Mesodermal cell (in vitro differentiated cells): Measurements from ENCODE around the gene C19orf47. TPM values are rescaled to one million over a fixed set of nuclear protein-coding genes. Genes with fewer than 3 reads are reported as not detected.

Experiments
- H3K27ac ChIP-seq: 2 replicates; pipeline ENCODE4 v1.7.0; 2013; ENCODE audit warnings: mild to moderate bottlenecking, low read depth, low read length, moderate library complexity; ENCODE audit not compliant: severe bottlenecking
- H3K36me3 ChIP-seq: 2 replicates; pipeline ENCODE4 v1.7.1; 2013; ENCODE audit warnings: mild to moderate bottlenecking, low read length, moderate library complexity; ENCODE audit not compliant: control insufficient read depth, insufficient read depth
- H3K4me1 ChIP-seq: one replicate; pipeline ENCODE4 v1.7.1; 2013; ENCODE audit warnings: mild to moderate bottlenecking, low read length; ENCODE audit not compliant: insufficient read depth, control insufficient read depth, poor library complexity, severe bottlenecking
- H3K4me3 ChIP-seq: 2 replicates; pipeline ENCODE4 v1.7.0; 2013; ENCODE audit warnings: low read length, control low read depth, mild to moderate bottlenecking; ENCODE audit not compliant: insufficient read depth, poor library complexity, severe bottlenecking; ENCODE audit errors: extremely low read depth
- H3K9me3 ChIP-seq: 2 replicates; pipeline ENCODE4 v1.7.1; 2013; ENCODE audit warnings: mild to moderate bottlenecking, low read length, moderate library complexity; ENCODE audit not compliant: control insufficient read depth
- WGBS, 2 experiments: methylation state at CpG; one replicate each; pipeline ENCODE4 v1.1.5; 2013; ENCODE audit warnings: missing lambda C conversion rate in 2 of 2; ENCODE audit not compliant: insufficient coverage in 2 of 2; 5-methylcytosine and 5-hydroxymethylcytosine counted together
- polyA plus RNA-seq, 2 experiments: library from polyadenylated mRNA; stranded (reverse); fragments of 50-300 nt; gene quantifications; one replicate each; pipeline ENCODE4 v1.2.3, GENCODE V29; 2013

C19orf47 gene, protein sequence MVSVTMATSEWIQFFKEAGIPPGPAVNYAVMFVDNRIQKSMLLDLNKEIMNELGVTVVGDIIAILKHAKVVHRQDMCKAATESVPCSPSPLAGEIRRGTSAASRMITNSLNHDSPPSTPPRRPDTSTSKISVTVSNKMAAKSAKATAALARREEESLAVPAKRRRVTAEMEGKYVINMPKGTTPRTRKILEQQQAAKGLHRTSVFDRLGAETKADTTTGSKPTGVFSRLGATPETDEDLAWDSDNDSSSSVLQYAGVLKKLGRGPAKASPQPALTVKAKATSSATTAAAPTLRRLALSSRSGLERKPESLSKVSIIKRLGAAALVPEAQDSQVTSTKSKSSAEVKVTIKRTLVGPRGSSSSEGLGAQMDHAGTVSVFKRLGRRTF
- polyA plus RNA-seq (2013, experiment 1 of 2), result 11.8 TPM
- 10.3 TPM for polyA plus RNA-seq (2013, experiment 2 of 2)

DNA sequence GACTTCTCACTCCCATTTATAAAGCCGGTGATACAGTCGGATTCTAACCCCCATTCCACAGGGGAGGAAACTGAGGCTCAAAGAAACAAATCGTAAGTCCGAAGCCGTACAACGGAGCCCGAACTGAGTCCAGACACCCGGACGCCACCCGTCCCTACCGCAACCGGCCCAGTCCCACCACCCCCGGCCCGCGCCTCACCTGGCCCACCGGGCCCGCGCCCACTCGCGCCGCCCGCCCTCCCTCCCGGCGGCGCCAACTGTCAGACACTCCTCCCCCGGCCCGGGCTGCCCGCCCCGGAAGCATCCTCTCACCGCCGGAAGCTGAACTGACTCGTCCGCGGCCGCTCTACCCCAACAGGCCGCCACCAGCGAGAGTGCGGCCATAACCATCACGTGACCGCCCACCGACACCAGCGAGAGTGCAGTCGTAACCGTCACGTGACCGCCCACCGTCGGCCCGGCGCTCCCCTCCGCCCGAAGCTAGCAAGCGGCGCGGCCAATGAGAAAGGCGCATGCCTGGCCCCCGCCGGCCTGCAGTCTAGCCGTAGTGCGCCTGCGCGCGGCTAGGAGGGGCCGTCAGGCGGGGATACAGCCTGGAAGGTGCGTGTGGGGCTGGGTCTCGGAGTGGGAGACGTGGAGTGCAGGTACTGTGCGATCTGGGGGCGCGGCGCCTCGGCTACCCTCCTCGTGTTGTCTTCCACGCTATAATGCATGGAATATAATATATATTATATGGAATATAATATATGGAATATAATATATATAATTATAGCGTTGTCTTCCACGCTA lies at the start of gene C19orf47, which contains the start of gene PLD3:
C19orf47 (minus strand) TSS at position 273 of the 789 bp plus-strand sequence. CDS start 6,540 bp downstream, outside the sequence.
PLD3 (plus strand) TSS at position 571 of the 789 bp plus-strand sequence. CDS start 17,789 bp downstream, outside the sequence.
- 0% methylated on average over 41 to 55 of the region's 77 CpGs for WGBS, 2 experiments

DNA sequence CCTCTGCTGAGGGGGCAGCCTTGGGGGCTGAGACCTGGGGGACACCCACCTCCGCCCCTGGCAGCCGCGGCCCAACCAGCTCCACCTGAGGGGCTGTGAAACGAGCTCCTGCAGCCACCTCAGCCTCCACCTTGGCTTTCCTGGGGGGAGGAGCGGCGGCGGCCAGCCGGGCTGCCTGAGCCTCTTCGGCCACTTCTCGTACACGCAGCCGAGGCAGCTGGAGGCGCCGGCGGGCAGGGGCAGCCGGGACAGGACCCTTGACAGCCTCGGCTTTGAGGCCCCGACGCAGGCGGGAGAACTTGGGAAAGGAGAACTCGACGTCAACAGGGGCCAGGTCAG lies 49.3 kb upstream of the C19orf47 start:
- Histone ChIP-seq H3K4me1 (no peaks in the 10 kb centered on the region), H3K9me3 (no peaks in the 10 kb centered on the region), H3K4me3 (no peak overlapping the region), H3K36me3 (no peaks in the 10 kb centered on the region), H3K27ac (no peak overlapping the region)
- WGBS, 2 experiments, result 92 to 93% methylated on average over 16 to 18 of the region's 22 CpGs

More for the DNA sequence above, at the start of gene C19orf47, which contains the start of gene PLD3:
- no peaks in the 10 kb centered on the region for H3K4me1 ChIP-seq
- H3K4me3 ChIP-seq, result peak within 1 kb of the TSS; percentile 81
- H3K36me3 ChIP-seq, result peaks cover 6% of the 10 kb centered on the region
- no peaks in the 10 kb centered on the region for H3K9me3 ChIP-seq
- no peak within 1 kb of the TSS for H3K27ac ChIP-seq

DNA sequence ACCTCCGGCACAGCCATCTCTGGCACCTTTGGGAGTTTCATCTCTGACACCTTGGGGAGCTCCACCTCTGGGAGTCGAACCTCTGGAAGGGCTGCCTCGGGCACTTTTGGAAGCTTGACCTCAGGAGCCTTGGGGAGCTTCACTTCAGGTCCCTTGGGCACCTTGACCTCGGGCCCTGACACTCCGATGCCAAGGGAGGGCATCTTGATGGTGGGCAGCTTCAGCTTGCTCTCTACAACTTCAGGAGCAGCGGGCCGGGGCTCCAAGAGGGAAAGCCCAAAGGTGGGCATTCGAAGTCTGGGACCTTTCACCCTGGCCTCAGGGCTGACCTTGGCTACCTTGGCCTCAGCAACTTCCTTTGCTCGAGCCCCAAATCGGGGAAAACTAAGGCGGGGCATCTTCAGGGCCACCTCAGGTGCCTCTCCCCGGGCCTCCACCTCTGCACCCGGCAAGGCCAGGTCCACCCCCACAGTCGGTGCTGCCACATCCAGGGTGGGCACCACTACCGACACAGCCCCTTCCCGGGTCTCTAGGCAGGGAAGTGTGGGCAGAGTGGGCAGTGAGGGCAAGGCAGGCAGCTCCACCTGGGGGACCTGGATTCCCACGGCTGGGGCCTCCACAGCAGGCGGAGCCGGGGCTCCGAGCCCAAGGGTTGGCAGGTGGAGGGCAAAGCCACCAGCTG lies 48.8 kb upstream of the C19orf47 start:
- H3K9me3 ChIP-seq, result no peaks in the 10 kb centered on the region
- H3K4me3 ChIP-seq, result no peak overlapping the region
- H3K27ac ChIP-seq, result no peak overlapping the region
- H3K36me3 ChIP-seq, result no peaks in the 10 kb centered on the region
- 94% methylated on average over 17 to 18 of the region's 20 CpGs for WGBS, 2 experiments
- no peaks in the 10 kb centered on the region for H3K4me1 ChIP-seq

DNA sequence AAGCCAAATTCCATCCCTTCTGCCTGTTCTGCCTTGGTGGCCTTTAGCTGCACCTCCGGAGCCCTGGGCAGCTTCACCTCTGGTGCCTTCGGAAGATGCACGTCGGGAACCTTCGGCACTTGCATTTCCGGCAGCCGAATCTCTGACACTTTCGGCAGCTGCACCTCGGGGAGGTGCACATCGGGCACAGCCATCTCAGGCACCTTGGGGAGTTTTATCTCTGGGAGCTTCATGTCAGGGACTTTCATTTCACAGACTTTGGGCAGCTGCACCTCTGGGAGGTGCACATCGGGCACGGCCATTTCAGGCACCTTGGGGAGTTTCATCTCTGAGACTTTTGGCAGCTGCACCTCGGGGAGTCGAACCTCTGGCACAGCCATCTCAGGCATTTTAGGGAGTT lies 47.8 kb upstream of the C19orf47 start:
- Histone ChIP-seq H3K4me1 (no peaks in the 10 kb centered on the region), H3K4me3 (no peak overlapping the region), H3K27ac (no peak overlapping the region), H3K36me3 (no peaks in the 10 kb centered on the region), H3K9me3 (no peaks in the 10 kb centered on the region)
- WGBS, 2 experiments, result 93 to 94% methylated on average over 14 of the region's 14 CpGs

DNA sequence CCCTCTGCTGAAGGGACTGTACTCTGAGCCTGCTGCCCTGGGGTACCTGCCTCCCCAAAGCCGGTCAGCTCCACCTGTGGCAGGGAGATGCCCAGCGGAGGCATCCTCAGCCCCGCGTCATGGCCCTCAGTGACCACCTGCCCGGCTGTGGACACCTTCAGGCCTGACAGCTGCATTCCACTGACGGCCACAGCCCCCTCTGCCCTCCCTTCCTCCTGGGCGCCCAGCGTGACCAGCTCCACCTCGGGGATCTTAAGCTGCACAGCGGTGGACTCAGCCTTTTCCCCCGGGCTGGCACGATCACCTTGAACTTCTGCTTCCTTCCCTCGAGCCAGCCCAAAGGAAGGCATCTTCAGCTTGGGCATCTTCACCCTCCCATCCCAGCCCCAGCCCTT lies 46.6 kb upstream of the C19orf47 start:
- 86% methylated on average over 12 to 13 of the region's 13 CpGs for WGBS, 2 experiments
- Histone ChIP-seq H3K9me3 (no peaks in the 10 kb centered on the region), H3K36me3 (no peaks in the 10 kb centered on the region), H3K27ac (no peak overlapping the region), H3K4me1 (no peaks in the 10 kb centered on the region), H3K4me3 (no peak overlapping the region)

DNA sequence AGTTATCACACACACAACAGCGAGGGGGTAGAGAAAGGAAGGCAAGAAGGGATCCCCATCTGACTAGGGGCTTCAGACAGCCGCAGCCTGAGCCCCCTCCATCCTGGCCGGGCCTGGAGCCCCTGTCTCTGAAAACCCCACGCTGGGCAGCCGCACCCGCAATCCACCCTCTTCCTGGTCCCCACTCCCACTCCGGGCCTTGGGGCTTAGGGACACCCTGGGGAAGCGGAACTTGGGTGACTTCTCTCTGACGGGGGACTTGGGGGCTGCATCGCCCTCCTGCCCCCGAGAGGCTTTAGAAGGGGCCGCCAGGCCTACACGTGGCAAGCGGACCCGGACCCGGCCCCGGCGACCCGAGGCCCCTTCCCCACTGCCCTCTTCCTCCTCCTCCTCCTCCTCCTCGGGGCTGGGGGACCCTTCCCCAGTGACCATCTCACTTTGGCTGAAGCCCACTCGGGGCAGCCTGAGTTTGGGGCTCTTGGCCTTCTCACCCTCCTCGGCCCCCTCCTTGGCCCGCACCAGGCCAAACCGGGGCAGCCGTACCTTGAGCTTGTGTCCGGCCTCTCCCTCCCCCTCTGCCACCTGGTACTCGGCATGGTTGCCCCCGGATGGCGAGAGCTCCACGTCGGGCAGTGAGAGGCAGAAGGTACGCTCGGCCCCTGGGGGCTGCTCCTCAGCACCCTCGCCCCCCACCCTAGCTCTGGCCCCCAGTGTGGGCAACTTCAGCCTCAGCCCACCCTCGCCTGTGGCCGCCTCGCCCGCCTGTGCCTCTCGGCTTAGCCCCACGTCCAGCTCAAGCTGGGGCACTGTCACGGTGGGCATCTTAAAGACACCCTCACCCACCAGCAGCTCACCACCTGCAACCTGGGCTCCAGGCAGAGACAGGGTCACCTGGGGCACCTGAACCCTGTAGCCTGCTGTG lies 46.0 kb upstream of the C19orf47 start:
- WGBS, 2 experiments, result 87 to 94% methylated on average over 30 to 40 of the region's 41 CpGs
- Histone ChIP-seq H3K27ac (no peak overlapping the region), H3K4me1 (no peaks in the 10 kb centered on the region)

DNA sequence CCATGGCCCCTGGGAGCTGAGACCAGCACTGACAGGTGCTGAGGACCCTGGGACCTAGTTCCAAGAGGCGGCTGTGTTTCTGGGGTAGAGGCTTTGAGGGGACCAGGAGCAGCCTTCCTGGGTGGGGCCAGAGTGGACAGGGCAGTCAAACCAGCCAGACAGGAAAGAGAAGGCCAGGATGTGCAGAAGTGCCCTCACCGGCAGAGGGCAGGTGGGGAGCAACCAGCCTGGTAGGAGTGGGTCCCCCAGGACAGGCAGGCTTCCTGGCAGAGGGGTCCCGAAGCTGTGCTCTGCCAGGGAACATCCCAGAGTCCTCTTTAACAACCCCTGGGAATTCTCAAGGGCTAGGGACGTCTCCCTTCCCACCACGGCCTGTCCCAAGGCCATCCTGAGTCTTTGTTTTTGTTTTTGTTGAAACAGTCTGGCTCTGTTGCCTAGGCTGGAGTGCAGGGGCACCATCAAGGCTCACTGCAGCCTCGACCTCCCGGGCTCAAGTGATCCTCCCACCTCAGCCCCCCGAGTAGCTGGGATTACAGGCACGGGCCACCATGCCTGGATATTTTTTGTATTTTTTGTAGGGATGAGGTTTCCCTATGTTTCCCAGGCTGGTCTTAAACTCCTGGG lies 44.8 kb upstream of the C19orf47 start:
- H3K36me3 ChIP-seq, result no peaks in the 10 kb centered on the region
- 85 to 87% methylated on average over 7 to 8 of the region's 9 CpGs for WGBS, 2 experiments

More for the DNA sequence above, 46.0 kb upstream of the C19orf47 start:
- no peak overlapping the region for H3K4me3 ChIP-seq
- H3K9me3 ChIP-seq, result no peaks in the 10 kb centered on the region
- H3K36me3 ChIP-seq, result no peaks in the 10 kb centered on the region

DNA sequence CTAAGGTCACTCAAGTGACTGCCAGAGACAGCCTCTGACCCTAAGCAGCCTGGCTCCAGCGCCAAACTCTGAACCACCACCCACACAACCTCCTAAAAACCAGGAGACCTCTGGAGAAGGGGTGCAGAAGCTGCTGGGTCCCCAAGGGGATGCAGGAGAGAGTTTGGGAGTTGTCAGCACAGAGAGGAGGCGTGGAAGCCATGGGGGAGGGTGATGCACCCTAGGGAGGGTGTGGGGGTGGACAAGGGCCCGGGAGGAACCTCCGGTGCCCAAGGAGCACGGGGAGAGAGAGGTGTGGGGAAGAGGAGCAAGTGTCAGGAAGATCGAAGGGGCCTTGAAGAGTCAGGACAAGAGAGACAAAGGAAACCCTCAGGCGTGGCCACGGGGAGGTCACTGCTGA lies 43.9 kb upstream of the C19orf47 start:
- Histone ChIP-seq H3K27ac (no peak overlapping the region), H3K9me3 (no peaks in the 10 kb centered on the region), H3K4me3 (no peak overlapping the region), H3K36me3 (no peaks in the 10 kb centered on the region), H3K4me1 (no peaks in the 10 kb centered on the region)
- 82 to 90% methylated on average over 7 of the region's 8 CpGs for WGBS, 2 experiments

More for the DNA sequence above, 44.8 kb upstream of the C19orf47 start:
- Histone ChIP-seq H3K4me3 (no peak overlapping the region), H3K4me1 (no peaks in the 10 kb centered on the region), H3K27ac (no peak overlapping the region), H3K9me3 (no peaks in the 10 kb centered on the region)

DNA sequence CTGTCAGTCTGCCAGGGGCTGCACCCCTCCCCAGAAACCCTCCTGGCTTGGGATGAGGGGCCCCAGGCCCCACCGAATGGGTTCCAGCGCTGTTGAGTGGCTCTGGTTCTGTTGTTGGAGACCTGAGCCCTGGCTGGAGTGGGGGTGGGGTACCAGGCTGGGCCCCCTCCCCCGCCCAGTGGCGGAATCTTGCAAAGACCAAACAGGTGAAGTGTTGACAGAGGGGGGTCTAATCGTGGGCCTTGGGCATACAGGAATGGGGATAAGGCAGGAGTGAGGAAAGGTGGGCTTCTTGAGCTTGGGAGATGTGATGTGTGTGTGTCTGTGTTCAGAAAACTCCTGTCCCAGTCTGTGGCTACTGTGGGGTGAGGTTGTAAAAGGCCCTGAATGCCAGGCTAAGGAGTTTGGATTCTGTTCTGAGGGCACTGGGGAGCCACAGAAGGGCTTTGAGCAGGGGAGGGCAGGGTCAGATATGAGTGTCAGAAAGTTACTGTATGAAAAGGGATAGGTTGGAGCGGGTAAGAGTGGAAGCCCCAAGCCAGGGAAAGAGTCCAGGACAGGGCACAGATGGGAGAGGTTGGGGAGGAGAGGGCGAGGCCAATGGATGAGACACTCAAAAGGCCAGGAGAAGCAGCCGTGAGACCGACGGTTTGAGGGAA lies 42.0 kb upstream of the C19orf47 start, which contains the start of gene HIPK4:
HIPK4 (minus strand) TSS at position 98 of the 659 bp plus-strand sequence. CDS start 279 bp downstream, outside the sequence.
- no peaks in the 10 kb centered on the region for H3K9me3 ChIP-seq
- WGBS, 2 experiments, result 86 to 96% methylated on average over 8 to 10 of the region's 10 CpGs
- no peak within 1 kb of the TSS for H3K4me3 ChIP-seq
- H3K4me1 ChIP-seq, result no peaks in the 10 kb centered on the region
- H3K27ac ChIP-seq, result no peak within 1 kb of the TSS
- no peaks in the 10 kb centered on the region for H3K36me3 ChIP-seq
